Measurements from ENCODE around the gene MBLAC1. TPM values are rescaled to one million over a fixed set of nuclear protein-coding genes. Genes with fewer than 3 reads are reported as not detected.

Gene MBLAC1
- polyA plus RNA-seq, 1 donor from 2014 or later, result 6.4 TPM

GRCh38 chr7:100088621-100089457 lies 37.9 kb upstream of the MBLAC1 start, which contains the start of gene COPS6:
Gene COPS6, plus strand, starts transcription at chr7:100088969. Its CDS starts 22 bp downstream, at chr7:100088991.
- peaks cover 4% of the 10 kb centered on the region for H3K79me2 ChIP-seq (replicated peaks; ENCODE audit: insufficient read depth, low read length)

More at GRCh38 chr7:100088621-100089457, 37.9 kb upstream of the MBLAC1 start, which contains the start of gene COPS6:
- no peaks in the 10 kb centered on the region for H4K20me1 ChIP-seq (ENCODE audit: insufficient read depth)
- TF ChIP-seq SMC3 (conservative IDR thresholded peaks at IDR 0.05; ENCODE audit: poor library complexity) (peak; percentile 24), EZH2 (IDR thresholded peaks at IDR 0.05; ENCODE audit: borderline replicate concordance, insufficient read depth, low read length, poor library complexity, severe bottlenecking) (no peak), CTCF (IDR thresholded peaks at IDR 0.05; ENCODE audit: poor library complexity, severe bottlenecking) (no peak), REST (IDR thresholded peaks at IDR 0.05; ENCODE audit: borderline replicate concordance) (peak; percentile 78), POLR2AphosphoS5 (IDR thresholded peaks at IDR 0.05) (peak; percentile 92), RAD21 (conservative IDR thresholded peaks at IDR 0.05) (no peak), TAF1 (IDR thresholded peaks at IDR 0.05; ENCODE audit: low read depth) (peak; percentile 95), EP300 (conservative IDR thresholded peaks at IDR 0.05; ENCODE audit: poor library complexity, severe bottlenecking) (peak; percentile 57), MXI1 (conservative IDR thresholded peaks at IDR 0.05; ENCODE audit: poor library complexity, severe bottlenecking) (peak; percentile 95)
- H3K4me3 ChIP-seq (ENCODE audit: low read length), result peak within 1 kb of the TSS; percentile 90
- H3K9ac ChIP-seq (ENCODE audit: low read length), result peak within 1 kb of the TSS; percentile 82
- no peaks in the 10 kb centered on the region for H3K9me3 ChIP-seq (ENCODE audit: low read length)
- H3K27me3 ChIP-seq (ENCODE audit: insufficient read depth, low read depth, low read length), result no peaks in the 10 kb centered on the region
- no peaks in the 10 kb centered on the region for H3F3A ChIP-seq (ENCODE audit: insufficient read depth, low read length, poor library complexity, severe bottlenecking)
- no peaks in the 10 kb centered on the region for H3K9me2 ChIP-seq (ENCODE audit: insufficient read depth, low read length)
- no peaks in the 10 kb centered on the region for H3K36me3 ChIP-seq (ENCODE audit: insufficient read depth, low read length)
- peak within 1 kb of the TSS; percentile 66 for H3K4me2 ChIP-seq (ENCODE audit: low read length)
- peak within 1 kb of the TSS; percentile 54 for H2AFZ ChIP-seq (ENCODE audit: low read depth, low read length)
- H3K27ac ChIP-seq (ENCODE audit: low read length), result peak within 1 kb of the TSS; percentile 83

Measured in neural cell (in vitro differentiated cells).